Measurements from ENCODE around the gene BLNK. TPM values are rescaled to one million over a fixed set of nuclear protein-coding genes. Genes with fewer than 3 reads are reported as not detected.
"Not testable (repeated sequence)": the region's sequence is repeated elsewhere in the genome, so short reads cannot be mapped to it uniquely, and the experiment has no call there.

Gene BLNK
- total RNA-seq, 1 donor from 2014 or later, result 13.1 TPM

- intact Hi-C loops (cut with DNase I), result no loop called here
- ATAC-seq (peak; percentile 55), DNase-seq (ENCODE audit: low spot score) (no peak)
Measured at GRCh38 chr10:96236090-96236478, 35.3 kb downstream of the BLNK start.

- ATAC-seq (no peak), DNase-seq (ENCODE audit: low spot score) (no peak)
- intact Hi-C loops (cut with DNase I), result no loop called here
Measured at GRCh38 chr10:96235326-96236089, 35.9 kb downstream of the BLNK start.

- intact Hi-C loops (cut with DNase I), result no loop called here
- ATAC-seq, result no peak
Measured at GRCh38 chr10:96233959-96234358, 37.4 kb downstream of the BLNK start.

GRCh38 chr10:96230527-96230926 is 40.8 kb downstream of the BLNK start:
- DNase-seq (ENCODE audit: low spot score) (no peak), ATAC-seq (no peak)
- intact Hi-C loops (cut with DNase I), result no loop called here

More at GRCh38 chr10:96233959-96234358, 37.4 kb downstream of the BLNK start:
- DNase-seq (ENCODE audit: low spot score), result no peak

GRCh38 chr10:96229568-96230030 is 41.8 kb downstream of the BLNK start:
- intact Hi-C loops (cut with DNase I), result no loop called here
- DNase-seq (ENCODE audit: low spot score) (peak; percentile 80), ATAC-seq (peak; percentile 67)

- no peak for DNase-seq (ENCODE audit: low spot score)
- ATAC-seq, result no peak
- intact Hi-C loops (cut with DNase I), result no loop called here
Measured at GRCh38 chr10:96228408-96228994, 42.9 kb downstream of the BLNK start.

- intact Hi-C loops (cut with DNase I), result no loop called here
- ATAC-seq, result no peak
- DNase-seq (ENCODE audit: low spot score), result no peak
Measured at GRCh38 chr10:96227206-96227605, 44.2 kb downstream of the BLNK start.

- intact Hi-C loops (cut with DNase I), result no loop called here
- DNase-seq (ENCODE audit: low spot score), result no peak
Measured at GRCh38 chr10:96225119-96225518, 46.2 kb downstream of the BLNK start.

GRCh38 chr10:96222908-96223307 is 48.5 kb downstream of the BLNK start:
- no peak for DNase-seq (ENCODE audit: low spot score)
- ATAC-seq, result no peak
- intact Hi-C loops (cut with DNase I), result no loop called here

More at GRCh38 chr10:96225119-96225518, 46.2 kb downstream of the BLNK start:
- no peak for ATAC-seq

GRCh38 chr10:96222441-96222840 is 48.9 kb downstream of the BLNK start:
- DNase-seq (ENCODE audit: low spot score), result no peak
- intact Hi-C loops (cut with DNase I), result no loop called here

GRCh38 chr10:96218826-96219225 is 52.5 kb downstream of the BLNK start:
- DNase-seq (ENCODE audit: low spot score) (no peak), ATAC-seq (no peak)
- intact Hi-C loops (cut with DNase I), result no loop called here

More at GRCh38 chr10:96222441-96222840, 48.9 kb downstream of the BLNK start:
- no peak for ATAC-seq

GRCh38 chr10:96217711-96218110 is 53.7 kb downstream of the BLNK start:
- DNase-seq (ENCODE audit: low spot score), result no peak
- intact Hi-C loops (cut with DNase I), result no loop called here
- no peak for ATAC-seq

GRCh38 chr10:96216775-96217174 is 54.6 kb downstream of the BLNK start:
- ATAC-seq (no peak), DNase-seq (ENCODE audit: low spot score) (no peak)
- intact Hi-C loops (cut with DNase I), result no loop called here

GRCh38 chr10:96212911-96213310 is 58.5 kb downstream of the BLNK start:
- intact Hi-C loops (cut with DNase I), result no loop called here
- no peak for DNase-seq (ENCODE audit: low spot score)
- no peak for ATAC-seq

- intact Hi-C loops (cut with DNase I), result no loop called here
- DNase-seq (ENCODE audit: low spot score), result no peak
- no peak for ATAC-seq
Measured at GRCh38 chr10:96211764-96212163, 59.6 kb downstream of the BLNK start.

- intact Hi-C loops (cut with DNase I), result no loop called here
- ATAC-seq (no peak), DNase-seq (ENCODE audit: low spot score) (no peak)
Measured at GRCh38 chr10:96208946-96209345, 62.4 kb downstream of the BLNK start.

- intact Hi-C loops (cut with DNase I), result no loop called here
- no peak for ATAC-seq
- no peak for DNase-seq (ENCODE audit: low spot score)
Measured at GRCh38 chr10:96208271-96208670, 63.1 kb downstream of the BLNK start.

GRCh38 chr10:96205580-96205979 is 65.8 kb downstream of the BLNK start:
- no peak for DNase-seq (ENCODE audit: low spot score)
- ATAC-seq, result no peak
- intact Hi-C loops (cut with DNase I), result no loop called here

GRCh38 chr10:96201525-96201924 is 69.8 kb downstream of the BLNK start:
- no peak for ATAC-seq
- DNase-seq (ENCODE audit: low spot score), result no peak
- intact Hi-C loops (cut with DNase I), result no loop called here

GRCh38 chr10:96189505-96189904 is 81.9 kb downstream of the BLNK start:
- ATAC-seq; intact Hi-C loops (cut with DNase I): not testable (repeated sequence)

GRCh38 chr10:96188916-96189315 is 82.5 kb downstream of the BLNK start:
- intact Hi-C loops (cut with DNase I), result no loop called here
- DNase-seq (ENCODE audit: low spot score) (no peak), ATAC-seq (no peak)

More at GRCh38 chr10:96189505-96189904, 81.9 kb downstream of the BLNK start:
- DNase-seq (ENCODE audit: low spot score), result not testable (repeated sequence)

Measured in sciatic nerve (tissue), 2 donors.